Endothelial cell of umbilical vein (primary cell): ENCODE measurements around the gene TUBGCP4.

Experiments
- CTCF ChIP-seq, 2 donors: IDR thresholded peaks; 1 replicate in 1 of 2; 2 replicates in 1 of 2; pipeline ENCODE4 v1.5.1; 2011; ENCODE audit warnings: low read length in 2 of 2, mild to moderate bottlenecking in 2 of 2, moderate library complexity in 2 of 2, control low read depth in 1 of 2, inconsistent platforms in 1 of 2, low read depth in 1 of 2; ENCODE audit not compliant: insufficient read depth in 1 of 2; ENCODE audit errors: extremely low read depth in 1 of 2
- EZH2 ChIP-seq: IDR thresholded peaks from 2 replicates; pipeline ENCODE4 v1.6.1; 2012; ENCODE audit warnings: borderline replicate concordance, low read depth, mild to moderate bottlenecking, moderate library complexity, low read length, inconsistent platforms; ENCODE audit not compliant: severe bottlenecking
- POLR2A ChIP-seq: IDR thresholded peaks from 2 replicates; pipeline ENCODE4 v1.6.1; 2012; ENCODE audit warnings: low read depth, mild to moderate bottlenecking, control low read depth, low read length
- POLR2AphosphoS5 ChIP-seq: IDR thresholded peaks from 2 replicates; pipeline ENCODE4 v1.6.1; 2012; ENCODE audit warnings: low read depth, mild to moderate bottlenecking, control low read depth, low read length, moderate library complexity; ENCODE audit not compliant: insufficient read depth

- TF ChIP-seq POLR2AphosphoS5 (no peak), CTCF (IDR thresholded peaks at IDR 0.05; ENCODE audit: extremely low read depth in 1 of 2, insufficient read depth in 1 of 2, low read depth in 1 of 2, low read length in 2 of 2) (no peak), POLR2A (no peak), EZH2 (no peak)
These were observed 58.8 kb downstream of the TUBGCP4 start for GRCh38 chr15:43429687-43430086.
